ENCODE data around the gene FBXL12.

DNA sequence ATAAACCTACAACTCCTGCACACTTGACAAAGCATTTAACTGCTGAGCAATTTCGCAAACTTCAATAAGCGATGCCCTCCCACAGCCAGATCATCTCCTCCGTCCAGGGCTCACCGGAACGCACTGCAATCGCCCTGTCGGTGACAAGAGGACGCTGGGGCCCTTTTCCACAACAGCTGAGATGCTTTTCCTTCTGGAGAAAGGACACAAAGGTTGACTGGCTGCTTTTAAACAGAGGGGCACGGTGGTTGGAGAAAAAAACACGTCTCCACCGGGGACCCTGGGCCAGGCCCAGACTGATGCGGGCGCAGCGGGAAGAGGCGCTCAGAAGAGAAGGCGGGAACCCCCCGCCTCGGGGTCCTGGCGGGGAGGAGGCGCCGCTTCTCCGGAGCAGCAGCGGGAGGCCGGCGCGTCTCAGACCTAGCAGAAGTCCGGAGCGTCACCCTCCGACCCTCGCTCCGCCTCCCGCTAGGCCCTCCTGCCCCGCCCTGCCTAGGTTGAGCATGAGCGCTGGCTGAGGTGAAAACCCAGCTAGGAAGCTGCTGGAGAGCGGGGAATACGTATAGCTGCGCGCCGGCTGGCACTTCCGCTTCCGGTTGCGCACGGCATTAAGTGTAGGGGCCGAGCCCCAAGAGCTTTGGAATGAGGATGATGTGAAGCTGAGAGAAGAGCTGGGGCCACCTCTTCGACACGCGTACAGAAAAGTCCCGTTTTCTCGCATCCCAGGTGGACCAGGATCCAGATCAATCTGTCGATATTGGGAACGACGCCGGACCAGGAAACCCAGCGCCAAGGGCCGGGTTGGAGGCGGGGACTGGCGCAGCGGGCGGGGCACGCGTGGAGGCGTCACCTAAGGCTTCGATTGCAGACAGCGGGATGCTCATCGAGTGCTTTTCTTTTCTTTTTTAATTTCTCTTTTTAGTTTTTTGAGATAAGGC is 50.4 kb downstream of the FBXL12 start, which contains the start of gene ZNF846:
- TF ChIP-seq, protein P1, sequence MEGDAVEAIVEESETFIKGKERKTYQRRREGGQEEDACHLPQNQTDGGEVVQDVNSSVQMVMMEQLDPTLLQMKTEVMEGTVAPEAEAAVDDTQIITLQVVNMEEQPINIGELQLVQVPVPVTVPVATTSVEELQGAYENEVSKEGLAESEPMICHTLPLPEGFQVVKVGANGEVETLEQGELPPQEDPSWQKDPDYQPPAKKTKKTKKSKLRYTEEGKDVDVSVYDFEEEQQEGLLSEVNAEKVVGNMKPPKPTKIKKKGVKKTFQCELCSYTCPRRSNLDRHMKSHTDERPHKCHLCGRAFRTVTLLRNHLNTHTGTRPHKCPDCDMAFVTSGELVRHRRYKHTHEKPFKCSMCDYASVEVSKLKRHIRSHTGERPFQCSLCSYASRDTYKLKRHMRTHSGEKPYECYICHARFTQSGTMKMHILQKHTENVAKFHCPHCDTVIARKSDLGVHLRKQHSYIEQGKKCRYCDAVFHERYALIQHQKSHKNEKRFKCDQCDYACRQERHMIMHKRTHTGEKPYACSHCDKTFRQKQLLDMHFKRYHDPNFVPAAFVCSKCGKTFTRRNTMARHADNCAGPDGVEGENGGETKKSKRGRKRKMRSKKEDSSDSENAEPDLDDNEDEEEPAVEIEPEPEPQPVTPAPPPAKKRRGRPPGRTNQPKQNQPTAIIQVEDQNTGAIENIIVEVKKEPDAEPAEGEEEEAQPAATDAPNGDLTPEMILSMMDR (IDR thresholded peaks at IDR 0.05) = no peak
- peak; percentile 54 to 71 for TF ChIP-seq POLR2A (IDR thresholded peaks at IDR 0.05)

All from uterus (tissue), 2 donors.